ENCODE results near the gene IRAG1.
"Not testable (repeated sequence)": the region's sequence is repeated elsewhere in the genome, so short reads cannot be mapped to it uniquely, and the experiment has no call there.

The IRAG1 gene

DNA sequence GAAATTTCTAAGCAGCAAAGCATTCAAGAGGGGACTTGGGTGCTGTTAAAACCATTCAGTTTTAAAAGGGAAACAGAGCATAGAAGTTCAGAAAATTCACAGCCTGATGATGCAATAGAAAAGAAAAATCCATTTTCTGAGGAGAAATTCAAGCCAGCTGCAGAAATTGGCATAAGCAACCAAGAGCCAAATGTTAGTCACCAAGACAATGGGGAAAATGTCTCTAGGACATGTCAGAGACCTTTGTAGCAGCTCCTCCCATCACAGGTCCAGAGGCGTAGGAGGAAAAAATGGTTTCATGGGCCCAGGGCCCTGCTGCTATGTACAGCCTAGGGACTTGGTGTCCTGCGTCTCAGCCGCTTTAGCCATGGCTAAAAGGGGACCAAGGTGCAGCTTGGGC is 5.5 kb upstream of the IRAG1 start:
- DNase-seq: no peak

DNA sequence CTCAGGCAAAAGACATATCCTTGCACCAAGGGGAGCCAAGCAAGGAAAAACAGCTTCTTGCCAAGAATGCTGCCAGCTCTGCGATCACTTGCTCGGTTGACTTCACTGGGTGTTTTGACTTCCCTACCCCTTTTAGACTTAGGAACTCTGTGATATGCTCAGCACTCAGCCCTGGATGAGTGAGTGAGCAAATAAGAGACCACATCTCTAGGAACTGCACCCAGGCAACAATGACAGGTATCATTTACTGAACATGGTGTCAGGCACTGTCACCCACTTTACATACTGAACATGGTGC is 3.7 kb upstream of the IRAG1 start:
- DNase-seq: no peak

DNA sequence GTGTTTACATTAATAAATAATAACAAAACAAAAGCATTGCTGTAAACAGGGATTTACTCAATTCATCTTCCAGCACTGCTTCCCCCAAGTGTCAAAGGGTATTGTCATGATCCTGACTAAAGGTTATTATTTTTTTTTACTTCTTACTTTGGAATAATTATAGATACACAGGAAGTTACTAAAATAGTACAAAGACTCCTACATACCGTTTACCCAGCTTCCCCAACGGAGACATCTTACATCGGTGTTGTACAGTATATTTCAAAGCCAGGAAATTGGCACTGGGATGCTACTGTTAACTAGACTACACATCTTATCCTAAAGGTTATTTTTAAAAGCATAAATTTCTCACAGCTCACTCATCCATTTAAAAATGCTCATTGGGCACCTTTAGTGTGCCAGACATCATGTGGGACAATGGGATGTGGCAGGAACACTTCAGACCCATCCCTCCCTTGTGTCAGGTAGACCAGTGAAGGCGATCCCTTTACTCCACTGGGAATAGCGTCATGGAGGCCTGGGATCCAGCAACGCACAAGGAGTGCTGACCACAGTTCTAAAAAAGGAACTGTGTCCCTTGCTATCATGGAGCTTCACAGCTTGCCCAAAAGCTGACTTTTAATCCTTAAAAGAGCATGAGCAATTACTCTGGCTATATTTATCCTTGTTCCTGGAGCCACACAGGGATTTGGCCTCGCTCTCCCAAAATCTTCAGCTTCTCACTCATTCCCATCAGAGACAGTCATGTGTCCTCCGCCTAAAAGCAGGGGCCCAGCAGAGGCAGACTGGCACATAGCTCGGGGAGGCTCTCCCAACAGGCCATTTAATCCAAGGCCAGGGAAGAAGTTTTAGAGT is 3.1 kb upstream of the IRAG1 start:
- no peak for DNase-seq

DNA sequence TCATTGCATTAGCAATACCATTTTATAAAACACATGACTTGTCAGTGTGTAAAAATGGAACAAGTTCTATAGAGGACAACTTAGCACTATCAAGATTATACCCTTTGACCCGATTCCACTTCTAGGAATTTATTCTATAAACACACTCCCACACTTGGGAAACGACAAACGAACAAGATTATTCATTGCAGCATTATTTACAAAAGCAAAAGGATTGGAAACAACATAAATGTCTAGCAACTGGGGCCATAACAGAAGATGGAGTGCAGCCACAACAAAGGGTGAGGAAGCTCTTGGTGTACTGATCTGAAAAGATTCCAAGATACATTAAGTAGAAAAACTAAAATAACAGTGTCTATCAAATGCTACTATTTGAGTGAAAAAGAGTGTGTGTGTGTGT is 2.3 kb upstream of the IRAG1 start:
- DNase-seq: no peak

DNA sequence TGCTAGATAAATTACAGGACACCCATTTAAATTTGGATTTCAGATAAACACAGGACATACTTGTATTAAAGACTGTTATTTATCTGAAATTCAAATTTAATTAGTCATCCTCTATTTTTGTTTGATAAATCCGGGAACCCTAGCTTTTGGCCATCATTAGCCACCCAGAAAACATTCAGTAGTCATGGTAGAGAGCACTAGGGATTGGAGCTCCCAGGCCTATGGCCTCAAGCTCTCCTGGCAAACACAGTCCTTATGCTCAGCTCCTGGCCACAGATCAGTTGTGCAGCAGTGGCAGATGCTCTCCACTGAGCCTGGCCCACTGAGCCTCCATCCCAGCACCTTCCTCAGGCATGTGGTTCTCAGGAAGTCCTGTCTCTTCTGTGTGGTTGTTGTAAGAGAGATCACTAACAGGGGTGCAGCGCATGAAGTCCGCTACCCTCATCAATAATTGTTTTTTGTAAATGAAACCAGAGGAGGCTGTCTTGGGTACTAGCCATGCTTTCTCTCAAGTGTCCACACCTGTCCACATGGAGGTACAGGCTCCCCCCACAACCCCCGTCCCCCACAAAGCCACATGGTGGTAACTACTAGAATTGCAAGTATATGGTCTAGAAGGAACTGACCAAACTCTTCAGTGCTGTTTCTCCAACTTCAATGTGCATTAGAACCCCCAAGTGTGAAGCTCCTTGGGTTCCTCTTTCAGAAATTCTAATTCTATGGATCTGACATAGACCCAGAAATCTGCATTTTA is 1.1 kb upstream of the IRAG1 start:
- DNase-seq: no peak

DNA sequence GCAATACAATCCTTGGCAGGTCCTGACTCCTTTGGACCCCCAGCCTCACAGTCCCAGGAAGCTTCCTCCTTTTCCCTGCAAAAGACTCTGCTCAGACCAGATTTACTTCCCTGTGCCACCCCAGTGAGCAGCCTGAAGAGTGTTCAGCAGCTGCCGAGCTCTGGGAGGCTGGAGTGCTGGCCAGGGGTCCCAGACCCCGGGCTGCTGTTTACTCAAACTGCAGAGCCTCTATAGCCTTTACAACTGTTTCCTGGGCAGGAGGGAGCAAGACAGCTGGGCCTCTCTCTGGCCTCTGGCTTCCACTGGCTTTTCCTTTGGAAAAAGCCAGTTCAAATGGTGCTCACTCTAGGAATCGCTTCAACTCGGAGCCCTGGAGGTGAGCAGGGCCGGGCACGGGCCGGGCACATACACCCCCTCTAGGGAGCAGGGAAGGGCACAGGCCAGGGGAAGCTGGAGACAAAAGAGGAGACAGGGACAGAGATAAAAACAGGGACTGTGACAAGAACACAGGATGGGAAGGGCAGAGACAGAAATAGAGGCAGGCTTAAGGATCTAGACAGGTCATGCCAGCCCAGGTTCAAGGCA is 932 bp downstream of the IRAG1 start:
- DNase-seq: no peak

DNA sequence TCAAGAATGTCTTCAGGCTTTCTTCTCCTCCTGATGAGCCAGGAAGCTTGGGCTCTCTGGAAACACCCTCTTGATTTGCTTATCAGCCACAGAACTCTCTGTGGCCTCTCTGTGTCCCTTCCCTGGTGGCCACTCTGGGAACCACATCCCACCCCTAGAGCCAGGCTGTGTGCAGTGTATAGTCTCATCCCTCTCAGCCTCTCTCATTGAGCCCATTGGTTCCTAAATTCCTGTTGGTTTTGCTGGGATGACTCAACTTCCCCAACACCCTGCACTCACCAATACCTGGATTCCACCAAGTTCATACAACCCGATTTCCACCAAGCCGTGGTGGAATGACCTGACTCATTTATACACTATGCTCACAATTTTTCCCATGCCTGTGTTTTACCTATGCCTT is 5.2 kb downstream of the IRAG1 start:
- DNase-seq: no peak

DNA sequence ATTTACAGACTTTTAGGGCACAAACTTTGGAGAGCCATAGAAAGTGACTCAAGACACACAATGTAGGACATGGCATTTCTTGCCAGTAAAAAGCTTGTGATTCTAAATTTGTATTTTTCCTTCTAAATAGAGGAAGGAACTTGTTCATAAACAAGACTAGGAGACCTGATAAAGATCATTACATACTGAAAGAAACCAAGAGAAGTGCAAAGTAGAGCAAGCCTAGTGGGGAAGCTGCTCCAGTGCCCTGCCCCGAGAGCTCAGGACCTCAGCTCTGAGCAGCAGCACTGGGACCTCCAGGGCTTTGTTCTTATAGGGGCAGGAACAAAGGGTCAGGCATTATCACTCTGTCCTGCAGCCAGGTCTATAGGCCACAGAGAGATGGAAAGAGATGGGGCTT is 7.2 kb downstream of the IRAG1 start:
- DNase-seq: no peak

DNA sequence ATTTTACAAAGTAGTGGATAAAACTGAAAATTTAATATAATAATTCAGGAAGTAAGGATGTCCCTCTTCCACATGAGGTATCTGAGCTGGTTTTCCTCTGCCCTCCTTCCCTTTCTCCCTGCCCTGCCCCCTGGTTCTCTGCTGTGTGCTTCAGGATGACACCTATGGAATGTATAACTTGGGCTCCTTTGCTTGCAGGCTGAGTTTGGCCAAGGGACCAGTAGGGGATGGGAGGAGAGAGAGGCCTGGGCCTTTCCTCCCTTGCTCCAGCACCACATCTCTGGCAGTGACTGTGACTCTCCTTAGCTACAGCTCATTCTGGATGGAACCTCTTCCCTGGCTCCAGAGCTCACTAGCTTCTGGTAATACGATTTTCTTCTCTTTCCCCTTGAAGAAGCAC is 10.1 kb downstream of the IRAG1 start:
- DNase-seq: no peak

DNA sequence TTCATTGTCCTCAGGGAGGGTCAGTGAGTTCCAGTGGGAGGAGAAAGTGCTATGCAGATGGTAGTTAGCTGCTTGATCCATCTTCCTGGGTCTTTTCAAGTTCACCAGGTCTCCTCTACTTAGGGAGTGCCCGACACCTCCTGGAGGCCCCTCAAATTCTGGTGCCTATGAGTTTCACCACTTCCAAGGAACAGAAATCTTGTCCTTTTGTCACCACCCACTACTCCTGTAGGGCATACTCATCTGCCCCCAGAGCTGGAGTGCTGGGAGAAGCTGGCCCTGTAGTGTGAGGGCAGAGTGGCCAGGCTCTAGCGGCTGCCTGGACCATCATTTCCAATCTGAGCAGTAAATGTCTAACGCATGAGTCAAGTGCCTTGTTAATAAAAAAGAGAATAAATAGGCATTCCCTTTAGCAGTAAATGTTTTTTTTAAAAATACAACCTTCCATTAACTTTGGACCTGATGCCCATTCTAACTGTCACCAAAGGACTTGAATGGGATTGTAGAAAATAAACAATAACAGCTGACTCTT is 12.5 kb downstream of the IRAG1 start:
- DNase-seq: no peak

DNA sequence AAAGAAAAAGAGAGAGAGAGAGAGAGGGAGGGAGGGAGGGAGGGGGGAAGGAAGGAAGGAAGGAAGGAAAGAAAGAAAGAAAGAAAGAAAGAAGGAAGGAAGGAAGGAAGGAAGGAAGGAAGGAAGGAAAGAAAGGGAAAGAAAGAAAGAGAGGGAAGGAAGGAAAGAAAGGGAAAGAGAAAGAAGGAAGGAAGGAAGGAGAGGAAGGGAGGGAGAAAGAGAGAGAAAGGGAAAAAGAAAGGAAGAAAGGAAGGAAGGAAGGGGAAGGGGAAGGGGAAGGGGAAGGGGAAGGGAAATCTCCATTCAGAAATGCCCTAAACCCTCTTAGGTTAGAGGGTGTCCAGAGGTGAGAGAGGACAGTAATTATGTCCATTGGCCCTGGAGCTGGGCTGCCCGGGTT is 13.3 kb downstream of the IRAG1 start:
- DNase-seq: not testable (repeated sequence)

DNA sequence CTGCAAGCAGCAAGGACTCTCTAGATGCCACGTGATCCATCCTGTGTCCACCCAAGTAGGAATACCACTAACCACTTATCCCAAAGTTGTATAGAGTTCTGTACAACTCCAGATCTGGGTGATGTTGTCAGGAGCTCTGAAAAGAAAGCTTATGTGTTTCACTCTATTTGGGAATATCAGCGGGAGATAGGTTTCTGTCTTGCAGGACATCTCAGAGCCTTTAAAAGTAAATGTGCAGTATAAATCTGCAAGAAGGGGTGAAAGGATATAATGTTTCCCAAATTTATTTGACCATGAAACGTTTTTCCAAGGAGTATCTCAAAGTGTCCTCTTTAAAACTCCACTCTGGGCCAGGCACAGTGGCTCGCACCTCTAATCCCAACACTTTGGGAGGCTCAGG is 13.9 kb downstream of the IRAG1 start:
- DNase-seq: no peak

DNA sequence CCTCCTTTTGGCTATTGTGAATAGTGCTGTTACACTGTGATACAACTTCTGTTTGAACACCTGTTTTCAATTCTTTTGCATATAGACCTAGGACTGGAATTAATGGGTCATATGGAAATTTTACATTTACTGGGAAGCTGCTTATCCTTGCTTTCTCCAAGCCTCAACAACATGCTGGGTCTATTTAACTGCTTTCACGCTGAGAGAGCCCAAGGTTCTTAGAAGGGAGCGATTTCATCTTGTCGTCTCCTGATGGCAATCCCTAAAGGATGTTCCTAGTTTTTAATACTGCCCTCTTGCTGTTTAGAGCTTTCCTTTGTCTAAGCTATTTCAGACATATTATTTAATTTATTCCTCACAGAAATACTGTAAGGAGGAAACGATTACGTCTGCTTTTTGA is 15.5 kb downstream of the IRAG1 start:
- no peak for DNase-seq

DNA sequence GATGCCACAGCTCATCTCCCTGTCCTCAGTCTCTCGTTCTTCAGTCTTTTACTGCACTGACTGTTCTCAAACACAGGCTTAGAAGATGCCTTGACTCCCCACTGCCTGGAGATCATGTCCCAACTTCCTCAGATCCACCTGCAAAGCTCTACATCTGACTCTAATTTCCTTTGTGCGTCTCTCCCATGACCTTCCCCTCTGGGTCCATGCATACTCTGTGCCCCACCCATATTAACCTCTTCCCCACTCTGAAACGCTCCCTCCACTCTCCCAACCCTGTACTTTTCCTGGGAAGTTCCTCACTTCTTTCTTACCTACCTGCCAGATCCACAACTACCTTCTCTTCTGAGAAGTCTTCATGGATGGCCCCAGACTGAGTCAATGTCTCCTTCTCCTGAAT is 16.6 kb downstream of the IRAG1 start:
- no peak for DNase-seq

DNA sequence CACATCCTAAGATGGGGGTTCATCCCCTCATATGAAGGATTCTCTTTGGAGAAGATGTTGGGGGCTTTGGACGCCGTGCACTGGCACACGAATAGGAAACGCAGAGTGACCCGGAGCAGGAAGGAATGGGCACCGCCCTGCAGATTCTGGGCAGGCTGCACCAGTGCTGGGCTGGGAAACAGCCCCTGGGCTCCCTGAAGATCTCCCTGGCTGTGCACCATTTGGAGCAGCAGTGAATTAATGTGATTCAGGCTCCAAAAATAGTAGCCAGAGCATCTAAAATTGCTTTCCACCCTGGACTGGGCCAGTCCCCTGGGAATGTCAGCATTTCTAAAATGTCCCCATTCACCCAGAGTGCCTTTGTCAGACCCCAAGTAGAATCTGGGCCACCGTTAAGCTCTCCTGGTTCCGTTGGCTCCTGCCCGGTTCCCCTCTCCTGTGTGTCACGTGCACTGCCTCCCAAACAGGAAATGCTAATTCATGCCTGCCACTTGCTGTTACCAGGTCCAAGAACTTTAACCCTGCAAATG is 18.6 kb downstream of the IRAG1 start:
- no peak for DNase-seq

DNA sequence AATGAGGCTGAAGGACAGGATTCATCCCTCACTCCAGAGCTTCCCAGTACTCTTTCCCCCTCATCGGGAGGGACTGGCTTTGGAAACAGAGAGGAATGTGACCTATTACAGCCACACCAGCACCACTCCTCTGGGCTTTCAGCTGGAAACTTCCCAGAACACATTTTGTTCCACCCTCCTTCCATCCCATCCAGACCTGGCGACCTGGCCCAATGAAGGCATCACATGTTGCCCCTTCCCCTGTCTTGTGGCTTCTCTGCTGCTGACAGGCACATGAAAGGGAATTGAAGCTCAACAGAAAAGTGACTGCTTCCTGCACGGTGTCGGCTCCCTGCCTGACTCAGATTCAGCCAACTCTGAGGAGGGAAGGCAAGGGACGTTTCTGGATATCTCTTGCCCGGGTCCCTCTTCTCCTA is 19.1 kb downstream of the IRAG1 start:
- no peak for DNase-seq

DNA sequence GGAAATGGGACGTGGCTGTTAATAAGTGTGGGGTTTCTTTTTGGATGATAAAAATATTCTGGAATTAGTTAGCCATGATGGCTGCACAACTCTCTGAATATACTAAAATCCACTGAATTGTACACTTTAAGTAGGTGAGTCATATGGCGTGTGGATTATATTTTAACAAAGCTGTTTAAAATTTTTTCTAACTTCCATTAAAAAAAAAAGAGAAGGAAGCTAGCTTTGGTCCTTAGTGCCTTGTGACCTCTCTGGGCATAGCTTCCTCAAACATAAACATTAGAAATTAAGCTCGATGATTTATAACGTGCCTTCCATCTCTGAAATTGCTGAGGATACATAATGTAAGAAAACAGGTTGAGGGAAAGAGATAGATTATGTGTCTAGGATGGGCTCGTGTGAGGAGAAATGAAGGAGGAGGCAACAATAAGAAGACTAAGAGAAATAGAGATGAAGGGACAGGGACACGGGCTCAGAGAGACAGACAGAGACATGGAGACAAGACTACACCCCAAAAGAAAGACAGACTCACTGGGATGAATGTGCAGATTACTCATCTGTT is 20.0 kb downstream of the IRAG1 start:
- no peak for DNase-seq

DNA sequence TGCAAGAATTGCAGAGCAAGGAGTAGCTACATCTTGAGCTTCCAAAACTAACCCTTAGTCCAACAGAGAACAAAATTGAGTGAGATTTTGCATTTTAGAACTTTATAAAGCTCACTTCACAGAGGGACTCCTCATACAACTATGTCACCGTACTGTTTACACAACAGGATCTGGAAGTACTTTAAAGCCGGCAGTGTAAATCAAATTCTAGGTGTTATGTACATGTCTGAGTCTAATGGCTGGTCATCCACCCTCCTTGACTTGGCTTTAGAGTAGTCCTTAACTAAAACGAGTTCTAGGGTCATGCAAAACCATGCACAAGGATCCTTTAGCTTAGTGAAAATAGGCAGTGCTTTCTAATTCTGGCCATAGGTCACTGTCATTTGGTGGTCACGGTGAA is 23.5 kb downstream of the IRAG1 start:
- DNase-seq: no peak

DNA sequence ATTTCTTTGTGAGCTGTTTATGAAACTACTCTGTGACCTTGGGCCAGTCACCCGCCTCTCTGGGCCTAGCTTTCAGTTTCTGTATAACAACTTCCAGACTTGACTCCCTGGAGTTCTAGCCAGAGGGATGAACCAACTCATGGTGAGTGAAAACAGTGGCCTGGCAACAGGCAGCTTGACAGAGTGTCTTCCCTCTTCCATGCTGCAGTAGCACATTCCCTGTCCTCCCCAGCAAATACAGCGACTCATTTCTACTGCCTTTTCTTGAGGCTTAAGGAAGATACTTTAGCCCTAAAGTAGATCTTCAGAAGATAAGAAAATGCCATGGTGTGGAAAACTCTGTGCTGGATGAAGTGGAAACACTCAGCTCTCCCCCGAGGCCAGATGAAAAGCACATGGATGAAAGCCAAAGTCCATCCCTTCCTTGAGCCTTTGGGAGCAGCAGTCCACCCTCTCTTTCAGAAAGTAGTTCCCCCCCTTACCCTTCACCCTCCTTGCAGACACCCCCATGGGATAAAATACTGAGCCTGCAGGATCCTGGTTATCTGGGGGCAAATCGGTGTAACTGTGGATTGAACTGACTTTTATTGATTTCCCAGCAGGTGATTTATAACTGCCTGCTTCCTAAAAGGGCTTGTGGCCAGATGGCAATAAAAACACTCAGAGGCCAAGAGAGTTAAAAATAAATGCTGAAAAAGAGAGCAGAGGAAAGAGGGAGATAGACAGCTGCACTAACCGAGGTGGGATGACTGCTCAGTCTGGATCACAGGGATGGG is 24.1 kb downstream of the IRAG1 start:
- DNase-seq: no peak

DNA sequence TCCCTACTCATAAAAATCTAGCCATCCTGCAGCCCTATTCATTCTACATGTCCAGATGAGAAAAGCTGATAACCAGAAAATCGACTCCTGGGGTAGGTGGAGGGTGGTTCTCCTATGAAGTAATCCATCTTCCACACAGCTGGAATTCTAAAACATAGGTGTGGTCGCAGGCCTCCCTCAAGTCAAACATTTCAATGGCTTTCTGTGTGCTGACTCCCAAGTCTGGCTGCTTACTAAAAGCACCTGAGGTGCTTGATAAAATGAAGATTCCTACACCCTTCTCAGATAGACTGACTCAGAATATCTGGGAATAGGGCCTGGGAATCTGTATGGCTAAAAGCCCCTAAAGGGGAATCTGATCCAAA is 26.1 kb downstream of the IRAG1 start:
- DNase-seq: no peak

DNA sequence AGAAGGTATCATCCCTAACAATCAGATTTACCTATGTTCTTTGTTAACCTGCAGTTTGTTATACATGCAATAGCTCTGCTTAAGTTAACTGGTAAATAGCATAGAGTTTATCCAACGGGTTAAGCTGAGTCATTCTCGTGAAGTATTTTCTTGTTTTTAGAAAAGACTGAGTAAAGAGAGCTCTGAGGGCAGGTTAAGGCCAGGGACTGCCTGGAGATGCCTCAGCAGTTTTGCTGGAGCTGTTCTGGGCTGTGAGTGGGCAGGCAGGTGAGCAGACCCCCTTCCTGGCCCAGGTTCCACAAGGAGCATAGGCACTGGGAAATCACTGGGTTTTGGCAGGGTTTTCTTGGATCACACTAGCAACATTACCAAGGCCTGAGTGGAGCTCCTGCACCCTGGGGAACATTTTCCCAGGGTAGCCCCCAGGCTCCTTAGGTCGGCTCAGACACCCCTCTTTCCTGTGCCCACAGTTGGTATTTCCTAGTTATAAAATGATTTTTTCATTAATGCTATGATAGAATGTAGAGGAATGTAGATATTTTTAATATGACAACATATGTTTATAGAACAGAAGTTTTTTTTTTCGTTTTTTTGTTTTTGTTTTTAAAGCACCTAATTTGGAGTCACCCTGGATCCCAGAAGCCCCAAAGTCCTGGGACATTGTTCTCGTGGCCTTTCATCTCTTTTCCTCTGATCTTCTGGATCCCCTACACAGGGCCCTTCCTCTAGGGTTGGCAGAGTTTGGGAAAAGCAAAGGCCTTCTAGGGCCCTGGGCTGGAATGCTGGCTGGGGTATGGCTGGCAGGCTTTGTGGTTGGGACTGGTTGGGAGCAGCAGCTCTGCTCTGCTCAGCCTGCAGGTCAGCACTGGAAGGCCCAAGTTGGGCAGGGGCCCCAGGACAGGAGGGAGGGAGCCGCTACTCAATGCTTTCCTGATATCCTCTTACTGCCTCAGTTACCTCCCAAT is 26.7 kb downstream of the IRAG1 start:
- no peak for DNase-seq

DNA sequence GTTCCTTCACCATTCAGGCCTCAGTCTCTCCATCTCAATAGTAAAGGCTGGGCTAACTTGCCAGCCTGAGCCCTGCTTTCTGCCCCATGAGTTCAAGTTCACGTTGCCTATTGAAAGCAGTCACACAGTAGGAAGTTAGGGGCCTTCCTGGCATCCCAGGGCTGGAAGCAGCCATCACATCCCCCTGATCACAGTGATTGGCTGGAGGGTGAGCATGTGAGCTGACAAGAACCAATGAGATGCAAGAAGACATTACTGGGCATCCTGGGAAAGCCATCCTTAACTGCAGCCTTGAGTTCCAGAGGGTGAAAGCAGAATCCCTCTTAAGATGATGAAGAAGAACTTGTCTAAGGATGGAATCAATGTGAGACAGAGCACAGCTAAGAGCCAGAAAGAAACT is 29.1 kb downstream of the IRAG1 start:
- DNase-seq: no peak

Measured in GF-D8 (cell line).